A549 (cell line): ENCODE results near the gene SLC9C1. TPM values are rescaled to one million over a fixed set of nuclear protein-coding genes. Genes with fewer than 3 reads are reported as not detected.
A peak's percentile ranks its signal among the peaks of the same experiment; 100 is the strongest.

Source experiments
- ATAC-seq, 2 experiments: fragments of 200-7000 bp in 1 of 2; fragments of >200 bp in 1 of 2; cut with Nextera tagmentation in 1 of 2; cut with Tn5 transposase in 1 of 2; 3 replicates each; pipeline versions ENCODE4 v1.8.0 to v1.9.1; 2018 to 2020; ENCODE audit warnings: mild to moderate bottlenecking in 1 of 2, moderate library complexity in 1 of 2
- CTCF ChIA-PET: fragments of 300-600 bp; sonication (Branson Sonifier 250); formaldehyde crosslinking; extraction: SDS; loops from one replicate; lab custom pipeline; 2021; ENCODE audit warnings: antibody characterized with exemption, inconsistent platforms; lab: Yijun Ruan, JAX
- POLR2A ChIA-PET: fragments of 350-600 bp; formaldehyde crosslinking; extraction: SDS; loops from one replicate; lab custom pipeline; 2021; ENCODE audit warnings: antibody characterized with exemption, inconsistent platforms; lab: Yijun Ruan, JAX
- DNase-seq, 2 experiments: peaks; one replicate each; pipeline versions ENCODE4 v3.0.0 to v3.0.0-alpha.2; 2011 to 2016; ENCODE audit warnings: low read depth in 1 of 2, low spot score in 1 of 2
- FAIRE-seq: peaks from 2 replicates; lab custom pipeline; 2011; peaks lifted over from hg19 to GRCh38; lab: Jason Lieb, UNC
- H3K27ac ChIP-seq, 2 experiments: fragments of >200 bp; sonication (Bioruptor Twin); formaldehyde crosslinking; 3 replicates each; pipeline ENCODE4 v1.5.1; 2016 to 2017
- H3K4me1 ChIP-seq: fragments of >200 bp; sonication (Bioruptor Twin); formaldehyde crosslinking; 3 replicates; pipeline ENCODE4 v1.6.1; 2016
- H3K4me2 ChIP-seq: fragments of >200 bp; sonication (Bioruptor Twin); formaldehyde crosslinking; 3 replicates; pipeline ENCODE4 v1.6.1; 2016
- H3K4me3 ChIP-seq: fragments of >200 bp; sonication (Bioruptor Twin); formaldehyde crosslinking; 3 replicates; pipeline ENCODE4 v1.5.1; 2016
- H3K9me3 ChIP-seq: fragments of >200 bp; sonication (Bioruptor Twin); formaldehyde crosslinking; 3 replicates; pipeline ENCODE4 v1.6.1; 2016
- ATOH8 ChIP-seq: fragments of 250-450 bp; sonication (Bioruptor Pico); IDR thresholded peaks from 2 replicates; pipeline ENCODE4 v1.5.0; 2020; ENCODE audit warnings: low read depth, mild to moderate bottlenecking, moderate library complexity
- EP300 ChIP-seq, 2 experiments: fragments of >200 bp; sonication (Bioruptor Twin); formaldehyde crosslinking; IDR thresholded peaks; 2 replicates in 1 of 2; 3 replicates in 1 of 2; pipeline ENCODE4 v1.6.1; 2016 to 2017
- FOSB ChIP-seq: fragments of 250-450 bp; sonication (Bioruptor Pico); IDR thresholded peaks from 2 replicates; pipeline ENCODE4 v1.5.0; 2020; ENCODE audit warnings: mild to moderate bottlenecking, moderate library complexity
- FOXS1 ChIP-seq: fragments of 250-450 bp; sonication (Bioruptor Pico); IDR thresholded peaks from 2 replicates; pipeline ENCODE4 v1.5.0; 2020; ENCODE audit warnings: mild to moderate bottlenecking, moderate library complexity
- HOXA7 ChIP-seq: fragments of 250-450 bp; sonication (Bioruptor Pico); IDR thresholded peaks from 2 replicates; pipeline ENCODE4 v1.5.0; 2020; ENCODE audit warnings: mild to moderate bottlenecking, moderate library complexity
- HOXB5 ChIP-seq: fragments of 250-450 bp; sonication (Bioruptor Pico); IDR thresholded peaks from 2 replicates; pipeline ENCODE4 v1.5.0; 2020; ENCODE audit warnings: mild to moderate bottlenecking, moderate library complexity
- JUN ChIP-seq, 2 experiments: fragments of >200 bp; sonication (Bioruptor Twin); formaldehyde crosslinking; IDR thresholded peaks; 2 replicates in 1 of 2; 3 replicates in 1 of 2; pipeline ENCODE4 v1.6.1; 2016 to 2017
- KDM1A ChIP-seq: fragments of 200-600 bp; sonication (generic); IDR thresholded peaks from 2 replicates; pipeline ENCODE4 v1.6.1; 2016; ENCODE audit warnings: low read depth, mild to moderate bottlenecking
- KDM5A ChIP-seq: fragments of 200-600 bp; sonication (generic); IDR thresholded peaks from 2 replicates; pipeline ENCODE4 v1.6.1; 2016; ENCODE audit warnings: antibody characterized with exemption, mild to moderate bottlenecking
- MAFK ChIP-seq: fragments of 450-650 bp; IDR thresholded peaks from 2 replicates; pipeline ENCODE4 v1.6.1; 2014; ENCODE audit not compliant: partially characterized antibody
- MYC ChIP-seq: IDR thresholded peaks from 2 replicates; pipeline ENCODE4 v1.6.1; 2012; ENCODE audit warnings: mild to moderate bottlenecking, inconsistent platforms, low read length, improper control_type of control experiment, borderline replicate concordance
- NFE2L2 ChIP-seq: fragments of 150-350 bp; conservative IDR thresholded peaks from 2 replicates; pipeline ENCODE4 v1.6.1; 2014; ENCODE audit warnings: low read length
- NPAS2 ChIP-seq: fragments of 250-450 bp; sonication (Bioruptor Pico); IDR thresholded peaks from 2 replicates; pipeline ENCODE4 v1.8.0; 2022; ENCODE audit warnings: mild to moderate bottlenecking, moderate library complexity, borderline replicate concordance
- NR3C1 ChIP-seq: fragments of >200 bp; sonication (Bioruptor Twin); formaldehyde crosslinking; IDR thresholded peaks from 3 replicates; pipeline ENCODE4 v1.6.1; 2017
- REST ChIP-seq: fragments of 200-600 bp; sonication (generic); IDR thresholded peaks from 2 replicates; pipeline ENCODE4 v1.6.1; 2016; ENCODE audit warnings: antibody characterized with exemption, mild to moderate bottlenecking, moderate library complexity
- RNF2 ChIP-seq: fragments of 200-600 bp; sonication (generic); IDR thresholded peaks from 2 replicates; pipeline ENCODE4 v1.6.1; 2016; ENCODE audit warnings: low read depth, mild to moderate bottlenecking, antibody characterized with exemption, moderate library complexity, borderline replicate concordance
- ZSCAN20 ChIP-seq: fragments of 250-450 bp; sonication (Bioruptor Pico); IDR thresholded peaks from 2 replicates; pipeline ENCODE4 v1.8.0; 2022; ENCODE audit warnings: mild to moderate bottlenecking, moderate library complexity
- WGBS: methylation state at CpG from one replicate; pipeline ENCODE4 v1.1.6; 2017; ENCODE audit errors: missing lambda C conversion rate; 5-methylcytosine and 5-hydroxymethylcytosine counted together
- polyA plus RNA-seq, 4 experiments: library from polyadenylated mRNA; depleted of rRNA in 3 of 4; stranded (reverse); fragments of >200 nt; fragmentation: RNase III in 1 of 4; extraction: RNeasy Plus Mini Kit Qiagen cat#74134 plus additional on column Dnase treatment in 1 of 4; gene quantifications; 2 replicates in 3 of 4; 3 replicates in 1 of 4; pipeline ENCODE4 v1.2.3, GENCODE V29; 2011 to 2017
- TF ChIP-seq, protein P1 (sequence below): fragments of 450-650 bp; IDR thresholded peaks from 2 replicates; pipeline ENCODE4 v1.6.1; 2014; ENCODE audit warnings: antibody characterized with exemption
- TF ChIP-seq, protein P2 (sequence below): fragments of >200 bp; sonication (Bioruptor Twin); formaldehyde crosslinking; IDR thresholded peaks from 3 replicates; pipeline ENCODE4 v1.5.1; 2016

Gene SLC9C1
- polyA plus RNA-seq, 2 of the 4 experiments (the other 2 are of a cell fraction): not detected

DNA sequence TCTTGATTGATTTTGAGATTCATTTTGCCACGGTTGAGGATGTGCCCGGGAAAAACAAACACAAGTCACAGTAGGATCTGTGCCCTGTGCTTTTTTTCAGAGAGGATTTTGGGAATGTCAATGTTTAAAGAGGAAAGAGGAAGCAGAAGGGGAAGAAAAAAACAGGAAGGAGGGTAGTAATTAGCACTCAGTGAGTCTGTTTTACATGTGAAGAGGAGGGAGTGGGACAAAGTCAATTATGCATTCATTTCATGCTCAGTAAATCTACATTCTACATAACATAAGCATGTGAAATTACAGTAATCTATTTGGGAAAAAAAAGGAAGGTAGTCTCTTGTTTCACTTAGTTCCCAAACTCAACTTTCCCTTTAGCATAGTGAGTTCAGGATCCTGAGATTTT, 20.6 kb upstream of the SLC9C1 start:
- FAIRE-seq: no peak
- Histone ChIP-seq H3K27ac (no peak overlapping the region), H3K9me3 (no peaks in the 10 kb centered on the region), H3K4me3 (no peak overlapping the region), H3K4me2 (no peak overlapping the region), H3K4me1 (no peaks in the 10 kb centered on the region)
- POLR2A ChIA-PET: no interaction called here
- WGBS: 38% methylated on average over 2 of the region's 2 CpGs
- no peak for TF ChIP-seq MYC
- no peak for TF ChIP-seq MAFK
- TF ChIP-seq HOXA7 (CRISPR knock-in tag): no peak
- TF ChIP-seq, protein P1, sequence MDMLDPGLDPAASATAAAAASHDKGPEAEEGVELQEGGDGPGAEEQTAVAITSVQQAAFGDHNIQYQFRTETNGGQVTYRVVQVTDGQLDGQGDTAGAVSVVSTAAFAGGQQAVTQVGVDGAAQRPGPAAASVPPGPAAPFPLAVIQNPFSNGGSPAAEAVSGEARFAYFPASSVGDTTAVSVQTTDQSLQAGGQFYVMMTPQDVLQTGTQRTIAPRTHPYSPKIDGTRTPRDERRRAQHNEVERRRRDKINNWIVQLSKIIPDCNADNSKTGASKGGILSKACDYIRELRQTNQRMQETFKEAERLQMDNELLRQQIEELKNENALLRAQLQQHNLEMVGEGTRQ: no peak
- TF ChIP-seq KDM5A: no peak
- TF ChIP-seq ZSCAN20 (CRISPR knock-in tag): no peak
- no peak for TF ChIP-seq EP300 (IDR thresholded peaks at IDR 0.05)
- no peak for TF ChIP-seq NPAS2 (CRISPR knock-in tag)
- TF ChIP-seq KDM1A: no peak
- TF ChIP-seq REST: no peak
- DNase-seq: no peak
- CTCF ChIA-PET: interaction anchor here (1.3 to 2.4 kb wide), 3 partner anchors 12 to 21 kb away, joined by 3 to 13 read pairs (median 3); partner anchors contain the start of gene SLC9C1
- ATAC-seq: no peak

- TF ChIP-seq NPAS2 (CRISPR knock-in tag) (no peak), FOXS1 (CRISPR knock-in tag) (no peak), ATOH8 (CRISPR knock-in tag) (no peak), REST (no peak), RNF2 (no peak), NFE2L2 (no peak), JUN (IDR thresholded peaks at IDR 0.05) (no peak), FOSB (CRISPR knock-in tag) (no peak), HOXB5 (CRISPR knock-in tag) (no peak), NR3C1 (no peak)
- TF ChIP-seq, protein P2, sequence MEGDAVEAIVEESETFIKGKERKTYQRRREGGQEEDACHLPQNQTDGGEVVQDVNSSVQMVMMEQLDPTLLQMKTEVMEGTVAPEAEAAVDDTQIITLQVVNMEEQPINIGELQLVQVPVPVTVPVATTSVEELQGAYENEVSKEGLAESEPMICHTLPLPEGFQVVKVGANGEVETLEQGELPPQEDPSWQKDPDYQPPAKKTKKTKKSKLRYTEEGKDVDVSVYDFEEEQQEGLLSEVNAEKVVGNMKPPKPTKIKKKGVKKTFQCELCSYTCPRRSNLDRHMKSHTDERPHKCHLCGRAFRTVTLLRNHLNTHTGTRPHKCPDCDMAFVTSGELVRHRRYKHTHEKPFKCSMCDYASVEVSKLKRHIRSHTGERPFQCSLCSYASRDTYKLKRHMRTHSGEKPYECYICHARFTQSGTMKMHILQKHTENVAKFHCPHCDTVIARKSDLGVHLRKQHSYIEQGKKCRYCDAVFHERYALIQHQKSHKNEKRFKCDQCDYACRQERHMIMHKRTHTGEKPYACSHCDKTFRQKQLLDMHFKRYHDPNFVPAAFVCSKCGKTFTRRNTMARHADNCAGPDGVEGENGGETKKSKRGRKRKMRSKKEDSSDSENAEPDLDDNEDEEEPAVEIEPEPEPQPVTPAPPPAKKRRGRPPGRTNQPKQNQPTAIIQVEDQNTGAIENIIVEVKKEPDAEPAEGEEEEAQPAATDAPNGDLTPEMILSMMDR: no peak
- POLR2A ChIA-PET: no interaction called here
- FAIRE-seq (no peak), DNase-seq (peak in 1 of 2 experiments; percentile 8), ATAC-seq (no peak)
- CTCF ChIA-PET: interaction anchor here (1.1 to 2.0 kb wide), 3 partner anchors 11 to 171 kb away, joined by 4 to 6 read pairs (median 5); partner anchors contain the start of gene SLC9C1
- Histone ChIP-seq H3K27ac (no peak overlapping the region), H3K9me3 (no peaks in the 10 kb centered on the region), H3K4me1 (no peaks in the 10 kb centered on the region), H3K4me2 (no peak overlapping the region), H3K4me3 (no peak overlapping the region)
- WGBS: 55% methylated on average over 7 of the region's 7 CpGs
Observed at GRCh38 chr3:112308151-112308911, 14.3 kb upstream of the SLC9C1 start.
